HG03520 (cell line): ENCODE results near the gene PACSIN2.
A peak's percentile ranks its signal among the peaks of the same experiment; 100 is the strongest.
"Not testable (repeated sequence)": the region's sequence is repeated elsewhere in the genome, so short reads cannot be mapped to it uniquely, and the experiment has no call there.

Source experiments
- ATAC-seq: cut with Tn5 transposase; IDR thresholded peaks from one replicate; pipeline ENCODE4 v1.9.1; 2021; ENCODE audit warnings: mild to moderate bottlenecking, moderate library complexity; ENCODE audit not compliant: unreplicated experiment

Gene PACSIN2

GRCh38 chr22:42930810-42931420, 84.0 kb downstream of the PACSIN2 start:
- peak; percentile 14 for ATAC-seq

GRCh38 chr22:42929838-42930155, 85.2 kb downstream of the PACSIN2 start:
- no peak for ATAC-seq

GRCh38 chr22:42928969-42929837, 85.7 kb downstream of the PACSIN2 start:
- ATAC-seq, result no peak

GRCh38 chr22:42927966-42928365, 87.0 kb downstream of the PACSIN2 start:
- ATAC-seq, result no peak

GRCh38 chr22:42926768-42927167, 88.2 kb downstream of the PACSIN2 start:
- ATAC-seq, result no peak

GRCh38 chr22:42926104-42926503, 88.8 kb downstream of the PACSIN2 start:
- ATAC-seq, result no peak

- no peak for ATAC-seq
Observed at GRCh38 chr22:42925598-42925997, 89.4 kb downstream of the PACSIN2 start.

GRCh38 chr22:42925031-42925430, 89.9 kb downstream of the PACSIN2 start:
- ATAC-seq, result not testable (repeated sequence)

- ATAC-seq, result no peak
Observed at GRCh38 chr22:42924436-42924835, 90.5 kb downstream of the PACSIN2 start.

GRCh38 chr22:42922374-42923191, 92.4 kb downstream of the PACSIN2 start:
- no peak for ATAC-seq

GRCh38 chr22:42920101-42920820, 94.7 kb downstream of the PACSIN2 start:
- ATAC-seq, result no peak

- no peak for ATAC-seq
Observed at GRCh38 chr22:42919199-42919598, 95.8 kb downstream of the PACSIN2 start.

- no peak for ATAC-seq
Observed at GRCh38 chr22:42918500-42918899, 96.4 kb downstream of the PACSIN2 start.

GRCh38 chr22:42917358-42917757, 97.6 kb downstream of the PACSIN2 start:
- not testable (repeated sequence) for ATAC-seq

- no peak for ATAC-seq
Observed at GRCh38 chr22:42915980-42916765, 98.8 kb downstream of the PACSIN2 start.

- no peak for ATAC-seq
Observed at GRCh38 chr22:42914511-42915076, 100.4 kb downstream of the PACSIN2 start.

GRCh38 chr22:42913874-42914510, 101.0 kb downstream of the PACSIN2 start:
- ATAC-seq, result no peak

- ATAC-seq, result no peak
Observed at GRCh38 chr22:42912059-42912458, 102.9 kb downstream of the PACSIN2 start.

GRCh38 chr22:42910221-42910942, 104.6 kb downstream of the PACSIN2 start:
- no peak for ATAC-seq
